BJ (cell line): ENCODE data around the gene RAMP1. TPM values are rescaled to one million over a fixed set of nuclear protein-coding genes. Genes with fewer than 3 reads are reported as not detected.

Experiments
- CTCF ChIA-PET: fragments of 350-600 bp; formaldehyde crosslinking; extraction: SDS; loops from one replicate; lab custom pipeline; 2021; ENCODE audit warnings: antibody characterized with exemption, inconsistent platforms; lab: Yijun Ruan, JAX
- POLR2A ChIA-PET: fragments of 300-600 bp; sonication (Branson Sonifier 250); formaldehyde crosslinking; extraction: SDS; loops from one replicate; lab custom pipeline; 2021; ENCODE audit warnings: antibody characterized with exemption; lab: Charles Lee
- DNase-seq: peaks from one replicate; pipeline ENCODE4 v3.0.0-alpha.2; 2011; ENCODE audit warnings: low read depth
- H3K27me3 ChIP-seq: 2 replicates; pipeline ENCODE4 v1.6.0; 2011; ENCODE audit warnings: low read length; ENCODE audit not compliant: control insufficient read depth, insufficient read depth
- H3K36me3 ChIP-seq: 2 replicates; pipeline ENCODE4 v1.5.1; 2011; ENCODE audit warnings: low read length; ENCODE audit not compliant: control insufficient read depth, insufficient read depth
- H3K4me3 ChIP-seq: 2 replicates; pipeline ENCODE4 v1.5.1; 2011; ENCODE audit warnings: low read depth, mild to moderate bottlenecking, control low read depth, low read length
- polyA plus RNA-seq: library from polyadenylated mRNA; depleted of rRNA; stranded (reverse); fragments of >200 nt; gene quantifications from 2 replicates; pipeline ENCODE4 v1.2.3, GENCODE V29; 2011
- TF ChIP-seq, protein P1 (sequence below): IDR thresholded peaks from 2 replicates; pipeline ENCODE4 v1.5.1; 2011; ENCODE audit warnings: low read depth, mild to moderate bottlenecking, control low read depth, inconsistent platforms, low read length, moderate library complexity; ENCODE audit not compliant: insufficient read depth

The RAMP1 gene
- polyA plus RNA-seq, 1 experiment: 10.8 TPM

DNA sequence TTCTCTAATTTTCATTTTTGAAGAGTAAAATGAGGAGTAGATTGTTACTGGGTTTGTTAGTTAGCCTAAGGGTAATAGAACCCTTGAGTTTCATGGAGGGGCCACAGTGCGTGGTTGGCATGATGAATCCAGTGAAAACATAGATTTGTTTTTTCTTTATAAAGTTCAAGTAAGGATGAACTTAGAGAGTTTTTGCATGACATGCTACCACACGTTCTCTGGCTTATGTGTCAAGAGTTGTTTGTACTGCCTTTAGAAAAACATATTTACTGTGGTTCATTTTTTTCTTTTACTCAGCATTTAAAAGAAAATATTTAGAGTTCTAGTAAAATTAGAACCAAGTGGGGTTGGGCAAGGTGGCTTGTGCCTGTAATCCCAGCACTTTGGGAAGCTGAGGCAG lies 39.0 kb upstream of the RAMP1 start:
- TF ChIP-seq, protein P1, sequence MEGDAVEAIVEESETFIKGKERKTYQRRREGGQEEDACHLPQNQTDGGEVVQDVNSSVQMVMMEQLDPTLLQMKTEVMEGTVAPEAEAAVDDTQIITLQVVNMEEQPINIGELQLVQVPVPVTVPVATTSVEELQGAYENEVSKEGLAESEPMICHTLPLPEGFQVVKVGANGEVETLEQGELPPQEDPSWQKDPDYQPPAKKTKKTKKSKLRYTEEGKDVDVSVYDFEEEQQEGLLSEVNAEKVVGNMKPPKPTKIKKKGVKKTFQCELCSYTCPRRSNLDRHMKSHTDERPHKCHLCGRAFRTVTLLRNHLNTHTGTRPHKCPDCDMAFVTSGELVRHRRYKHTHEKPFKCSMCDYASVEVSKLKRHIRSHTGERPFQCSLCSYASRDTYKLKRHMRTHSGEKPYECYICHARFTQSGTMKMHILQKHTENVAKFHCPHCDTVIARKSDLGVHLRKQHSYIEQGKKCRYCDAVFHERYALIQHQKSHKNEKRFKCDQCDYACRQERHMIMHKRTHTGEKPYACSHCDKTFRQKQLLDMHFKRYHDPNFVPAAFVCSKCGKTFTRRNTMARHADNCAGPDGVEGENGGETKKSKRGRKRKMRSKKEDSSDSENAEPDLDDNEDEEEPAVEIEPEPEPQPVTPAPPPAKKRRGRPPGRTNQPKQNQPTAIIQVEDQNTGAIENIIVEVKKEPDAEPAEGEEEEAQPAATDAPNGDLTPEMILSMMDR: no peak
- peaks cover 4% of the 10 kb centered on the region for H3K27me3 ChIP-seq
- POLR2A ChIA-PET: no interaction called here
- H3K36me3 ChIP-seq: no peaks in the 10 kb centered on the region
- CTCF ChIA-PET: interaction anchor here (0.9 kb wide), 1 partner anchor 25 kb away, joined by 3 read pairs; no protein-coding TSS in a partner anchor
- no peak overlapping the region for H3K4me3 ChIP-seq
- DNase-seq: no peak

DNA sequence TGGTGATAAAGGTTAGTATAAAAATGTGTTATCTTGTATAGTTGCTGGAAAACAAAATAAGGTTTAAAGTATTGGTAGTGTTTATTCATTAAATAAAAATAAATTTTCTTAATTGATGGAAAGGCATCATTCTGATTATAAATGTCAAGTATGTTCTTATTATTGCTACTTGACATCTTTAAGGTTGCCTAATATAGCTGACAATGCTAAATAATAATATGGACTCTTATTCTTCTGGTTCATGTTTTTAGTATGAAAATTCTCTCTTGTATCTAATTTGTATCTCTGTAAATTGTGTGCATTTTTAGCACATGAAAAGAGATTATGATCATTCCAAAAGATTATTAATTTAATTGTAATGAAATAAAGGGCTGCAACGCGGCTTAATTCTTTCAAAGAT lies 35.9 kb upstream of the RAMP1 start:
- ChIA-PET POLR2A (no interaction called here), CTCF (no interaction called here)
- TF ChIP-seq, protein P1: no peak
- DNase-seq: no peak
- no peak overlapping the region for H3K4me3 ChIP-seq
- H3K36me3 ChIP-seq: no peaks in the 10 kb centered on the region
- no peaks in the 10 kb centered on the region for H3K27me3 ChIP-seq

DNA sequence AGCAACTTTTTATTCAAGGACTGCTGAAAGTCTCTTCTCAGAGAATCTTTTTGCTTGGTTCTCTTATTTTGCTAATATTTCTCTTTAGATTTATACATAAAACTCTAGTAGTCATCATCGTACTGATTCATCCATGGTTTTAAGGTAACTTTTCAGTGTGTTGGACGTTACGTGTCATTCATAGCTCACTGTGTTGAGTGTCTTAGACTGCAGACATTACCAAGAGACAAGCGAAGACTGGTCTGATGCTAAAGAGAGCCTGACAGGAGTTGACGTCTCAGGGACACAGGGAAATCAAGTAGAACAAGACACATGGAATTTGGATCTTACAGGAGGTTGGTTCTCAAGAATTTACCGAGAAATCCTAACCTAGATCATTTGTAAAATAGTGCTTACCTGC lies 35.3 kb upstream of the RAMP1 start:
- DNase-seq: no peak

DNA sequence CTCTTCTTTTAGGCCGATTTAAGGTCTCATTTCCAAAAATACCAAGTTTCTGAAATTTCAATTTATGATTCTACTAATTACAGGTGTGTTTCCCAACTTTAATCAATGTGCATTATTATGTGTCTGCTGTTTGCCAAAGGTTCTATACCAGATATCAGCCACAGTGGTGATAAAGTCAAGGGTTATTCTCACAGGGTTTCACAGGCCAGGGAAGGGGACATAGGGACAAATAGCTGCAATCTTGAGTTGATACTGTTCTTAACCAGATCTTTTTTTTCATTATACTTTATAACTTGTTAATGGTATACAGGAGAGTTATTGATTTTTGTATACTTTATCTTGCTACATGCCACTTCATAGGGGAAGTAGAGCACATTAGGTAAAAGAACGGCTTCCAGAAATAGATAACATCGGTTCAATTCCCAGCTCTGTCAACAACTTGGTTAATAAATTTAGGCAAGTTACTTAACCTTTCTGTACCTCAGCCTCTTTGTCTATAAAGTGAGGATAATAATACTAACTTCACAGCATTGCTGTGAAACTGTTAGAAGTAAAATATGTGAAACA lies 31.9 kb upstream of the RAMP1 start:
- no peak for DNase-seq

More for the DNA sequence above, 35.3 kb upstream of the RAMP1 start:
- TF ChIP-seq, protein P1: no peak
- no peaks in the 10 kb centered on the region for H3K27me3 ChIP-seq
- H3K4me3 ChIP-seq: no peak overlapping the region
- POLR2A ChIA-PET: no interaction called here
- no peaks in the 10 kb centered on the region for H3K36me3 ChIP-seq
- CTCF ChIA-PET: no interaction called here

DNA sequence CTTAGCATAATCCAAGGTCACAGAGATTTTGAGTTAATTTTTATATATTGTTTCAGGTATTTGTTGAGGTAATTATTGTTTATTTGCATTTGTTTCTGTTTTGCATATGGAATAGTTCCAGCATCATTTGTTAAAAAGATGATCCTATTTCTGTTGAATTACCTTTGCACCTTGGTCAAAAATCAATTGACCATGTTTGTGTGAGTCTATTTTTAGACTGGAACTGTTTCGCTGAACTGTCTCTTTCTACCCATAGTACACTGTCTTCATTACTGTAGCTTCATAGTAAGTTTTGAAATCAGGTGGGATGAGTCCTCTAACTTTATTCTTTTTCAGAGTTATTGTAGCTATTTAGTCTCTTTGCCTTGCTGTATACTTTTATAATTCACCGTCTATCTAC lies 28.9 kb upstream of the RAMP1 start:
- Histone ChIP-seq H3K27me3 (0 out of 2 replicates have a peak, but pooled peaks cover 1% of the 10 kb centered on the region), H3K4me3 (no peak overlapping the region), H3K36me3 (no peaks in the 10 kb centered on the region)
- TF ChIP-seq, protein P1: no peak
- no peak for DNase-seq
- ChIA-PET POLR2A (no interaction called here), CTCF (no interaction called here)

More for the DNA sequence above, 31.9 kb upstream of the RAMP1 start:
- CTCF ChIA-PET: no interaction called here
- POLR2A ChIA-PET: no interaction called here
- TF ChIP-seq, protein P1: no peak
- H3K36me3 ChIP-seq: no peaks in the 10 kb centered on the region
- H3K27me3 ChIP-seq: 0 out of 2 replicates have a peak, but pooled peaks cover 1% of the 10 kb centered on the region
- H3K4me3 ChIP-seq: no peak overlapping the region
